ENCODE results near the gene C3orf20.

DNA sequence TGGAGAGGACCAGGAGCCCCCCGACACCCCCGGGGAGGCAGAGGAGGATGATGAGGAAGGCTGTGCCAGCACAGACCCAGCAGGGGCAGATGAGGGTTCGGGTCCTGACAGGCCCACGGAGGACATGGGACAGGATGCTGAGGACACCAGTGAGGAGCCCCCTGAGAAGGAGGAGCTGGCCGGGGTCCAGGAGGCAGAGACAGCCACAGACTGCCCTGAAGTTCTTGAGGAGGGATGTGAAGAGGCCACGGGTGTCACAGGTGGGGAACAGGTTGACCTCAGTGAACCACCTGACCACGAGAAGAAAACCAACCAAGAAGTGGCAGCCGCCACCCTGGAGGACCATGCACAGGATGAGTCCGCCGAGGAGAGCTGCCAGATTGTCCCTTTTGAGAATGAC is 144.7 kb downstream of the C3orf20 start:
- TF ChIP-seq, protein P1, sequence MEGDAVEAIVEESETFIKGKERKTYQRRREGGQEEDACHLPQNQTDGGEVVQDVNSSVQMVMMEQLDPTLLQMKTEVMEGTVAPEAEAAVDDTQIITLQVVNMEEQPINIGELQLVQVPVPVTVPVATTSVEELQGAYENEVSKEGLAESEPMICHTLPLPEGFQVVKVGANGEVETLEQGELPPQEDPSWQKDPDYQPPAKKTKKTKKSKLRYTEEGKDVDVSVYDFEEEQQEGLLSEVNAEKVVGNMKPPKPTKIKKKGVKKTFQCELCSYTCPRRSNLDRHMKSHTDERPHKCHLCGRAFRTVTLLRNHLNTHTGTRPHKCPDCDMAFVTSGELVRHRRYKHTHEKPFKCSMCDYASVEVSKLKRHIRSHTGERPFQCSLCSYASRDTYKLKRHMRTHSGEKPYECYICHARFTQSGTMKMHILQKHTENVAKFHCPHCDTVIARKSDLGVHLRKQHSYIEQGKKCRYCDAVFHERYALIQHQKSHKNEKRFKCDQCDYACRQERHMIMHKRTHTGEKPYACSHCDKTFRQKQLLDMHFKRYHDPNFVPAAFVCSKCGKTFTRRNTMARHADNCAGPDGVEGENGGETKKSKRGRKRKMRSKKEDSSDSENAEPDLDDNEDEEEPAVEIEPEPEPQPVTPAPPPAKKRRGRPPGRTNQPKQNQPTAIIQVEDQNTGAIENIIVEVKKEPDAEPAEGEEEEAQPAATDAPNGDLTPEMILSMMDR (IDR thresholded peaks at IDR 0.05): no peak
- no peak for TF ChIP-seq POLR2A (IDR thresholded peaks at IDR 0.05)
